DND-41 (cell line): ENCODE data around the gene IFRD1.

Experiments
- ATAC-seq: fragments of 200-7000 bp; cut with Tn5 transposase; 3 replicates; pipeline ENCODE4 v1.9.1; 2021; ENCODE audit warnings: low read depth; ENCODE audit not compliant: insufficient read depth
- DNase-seq: peaks from one replicate; pipeline ENCODE4 v3.0.0-alpha.2; 2020
- H2AFZ ChIP-seq: 2 replicates; pipeline ENCODE4 v1.6.0; 2012; ENCODE audit warnings: low read depth, low read length
- H3K27ac ChIP-seq: 2 replicates; pipeline ENCODE4 v1.5.1; 2012; ENCODE audit warnings: low read length, inconsistent platforms
- H3K27me3 ChIP-seq: fragments of 200-600 bp; sonication (generic); 2 replicates; pipeline ENCODE4 v1.6.0; 2012; ENCODE audit warnings: low read length, mild to moderate bottlenecking, inconsistent platforms; ENCODE audit not compliant: insufficient read depth, poor library complexity
- H3K36me3 ChIP-seq: 2 replicates; pipeline ENCODE4 v1.5.1; 2012; ENCODE audit warnings: low read length, inconsistent platforms; ENCODE audit not compliant: insufficient read depth
- H3K4me1 ChIP-seq: 2 replicates; pipeline ENCODE4 v1.5.1; 2012; ENCODE audit warnings: mild to moderate bottlenecking, low read length; ENCODE audit not compliant: insufficient read depth
- H3K4me2 ChIP-seq: 2 replicates; pipeline ENCODE4 v1.6.0; 2012; ENCODE audit warnings: mild to moderate bottlenecking, moderate library complexity, low read length, inconsistent platforms; ENCODE audit not compliant: insufficient read depth
- H3K4me3 ChIP-seq, 2 experiments: fragments of 200-600 bp in 1 of 2; shearing (Covaris generic) in 1 of 2; 2 replicates each; pipeline ENCODE4 v1.5.1; 2012 to 2016; ENCODE audit warnings: inconsistent platforms in 2 of 2, low read length in 2 of 2, mild to moderate bottlenecking in 2 of 2, low read depth in 1 of 2, moderate library complexity in 1 of 2
- H3K79me2 ChIP-seq: 2 replicates; pipeline ENCODE4 v1.6.0; 2012; ENCODE audit warnings: low read length, inconsistent platforms; ENCODE audit not compliant: insufficient read depth
- H3K9ac ChIP-seq: 2 replicates; pipeline ENCODE4 v1.6.0; 2012; ENCODE audit warnings: low read depth, mild to moderate bottlenecking, inconsistent platforms, low read length, moderate library complexity
- H3K9me3 ChIP-seq: 2 replicates; pipeline ENCODE4 v1.5.1; 2012; ENCODE audit warnings: low read length, moderate library complexity, mild to moderate bottlenecking, inconsistent platforms; ENCODE audit not compliant: insufficient read depth, severe bottlenecking
- H4K20me1 ChIP-seq: 2 replicates; pipeline ENCODE4 v1.6.0; 2012; ENCODE audit warnings: low read length; ENCODE audit not compliant: insufficient read depth
- CTCF ChIP-seq: IDR thresholded peaks from 2 replicates; pipeline ENCODE4 v1.5.1; 2012; ENCODE audit warnings: borderline replicate concordance, low read length, moderate library complexity, mild to moderate bottlenecking; ENCODE audit not compliant: poor library complexity, severe bottlenecking; ENCODE audit errors: extremely low read depth
- EZH2 ChIP-seq: IDR thresholded peaks from 3 replicates; pipeline ENCODE4 v1.6.1; 2012; ENCODE audit warnings: borderline replicate concordance, low read depth, mild to moderate bottlenecking, moderate library complexity, low read length, inconsistent platforms; ENCODE audit not compliant: severe bottlenecking

Gene IFRD1

GRCh38 chr7:112459645-112460044, 9.4 kb downstream of the IFRD1 start:
- H3K27ac ChIP-seq = no peak overlapping the region
- H3K79me2 ChIP-seq = peaks cover 15% of the 10 kb centered on the region
- H3K4me3 ChIP-seq = no peak overlapping the region
- TF ChIP-seq EZH2 = no peak
- no peak for TF ChIP-seq CTCF
- no peaks in the 10 kb centered on the region for H3K9me3 ChIP-seq
- H3K4me1 ChIP-seq = no peaks in the 10 kb centered on the region
- no peak for DNase-seq
- peaks cover 91% of the 10 kb centered on the region for H3K36me3 ChIP-seq
- H2AFZ ChIP-seq = no peak overlapping the region
- ATAC-seq = no peak
- no peak overlapping the region for H3K4me2 ChIP-seq
- H3K9ac ChIP-seq = no peak overlapping the region
- H4K20me1 ChIP-seq = peaks cover 2% of the 10 kb centered on the region; the same call in 1 of the 2 replicates
- no peaks in the 10 kb centered on the region for H3K27me3 ChIP-seq

- no peak for ATAC-seq
- DNase-seq = no peak
- no peak overlapping the region for H2AFZ ChIP-seq
- no peak overlapping the region for H3K4me2 ChIP-seq
- no peak overlapping the region for H3K9ac ChIP-seq
- H4K20me1 ChIP-seq = peaks cover 2% of the 10 kb centered on the region; the same call in 1 of the 2 replicates
- H3K36me3 ChIP-seq = peaks cover 91% of the 10 kb centered on the region
- H3K79me2 ChIP-seq = peaks cover 3% of the 10 kb centered on the region; the same call in 1 of the 2 replicates
- no peak overlapping the region for H3K4me3 ChIP-seq
- no peak for TF ChIP-seq CTCF
- TF ChIP-seq EZH2 = no peak
- H3K27ac ChIP-seq = no peak overlapping the region
- no peaks in the 10 kb centered on the region for H3K4me1 ChIP-seq
- no peaks in the 10 kb centered on the region for H3K27me3 ChIP-seq
- no peaks in the 10 kb centered on the region for H3K9me3 ChIP-seq
These were observed 12.0 kb downstream of the IFRD1 start for GRCh38 chr7:112462236-112462635.

GRCh38 chr7:112467867-112468266, 17.6 kb downstream of the IFRD1 start:
- H3K9me3 ChIP-seq = no peaks in the 10 kb centered on the region
- H3K36me3 ChIP-seq = peaks cover 91% of the 10 kb centered on the region
- ATAC-seq = no peak
- 0 out of 2 replicates have a peak, but pooled peaks cover 3% of the 10 kb centered on the region for H3K79me2 ChIP-seq
- no peak overlapping the region for H2AFZ ChIP-seq
- no peak for DNase-seq
- H3K4me2 ChIP-seq = no peak overlapping the region
- H3K27me3 ChIP-seq = no peaks in the 10 kb centered on the region
- no peak overlapping the region for H3K9ac ChIP-seq
- TF ChIP-seq EZH2 (no peak), CTCF (no peak)
- H3K27ac ChIP-seq = no peak overlapping the region
- H3K4me3 ChIP-seq = no peak overlapping the region
- H4K20me1 ChIP-seq = no peaks in the 10 kb centered on the region
- no peaks in the 10 kb centered on the region for H3K4me1 ChIP-seq

- no peak for ATAC-seq
These were observed 19.9 kb downstream of the IFRD1 start for GRCh38 chr7:112470194-112470593.

More at GRCh38 chr7:112470194-112470593, 19.9 kb downstream of the IFRD1 start:
- Histone ChIP-seq H3K27me3 (no peaks in the 10 kb centered on the region), H3K9ac (no peak overlapping the region), H3K4me2 (no peak overlapping the region), H4K20me1 (no peaks in the 10 kb centered on the region), H3K4me1 (no peaks in the 10 kb centered on the region), H3K79me2 (0 out of 2 replicates have a peak, but pooled peaks cover 3% of the 10 kb centered on the region), H3K27ac (no peak overlapping the region), H3K36me3 (peaks cover 84% of the 10 kb centered on the region), H2AFZ (no peak overlapping the region), H3K4me3 (no peak overlapping the region), H3K9me3 (no peaks in the 10 kb centered on the region)
- DNase-seq = no peak
- TF ChIP-seq EZH2 (no peak), CTCF (no peak)
